NCI-H524 treated with DMSO at 0.1 percent for 48 hours (cell line): Measurements from ENCODE around the gene CALR.
"Not testable (repeated sequence)": the region's sequence is repeated elsewhere in the genome, so short reads cannot be mapped to it uniquely, and the experiment has no call there.

Experiments used
- DNase-seq: peaks from one replicate; lab custom pipeline; 2025; lab: John Stamatoyannopoulos, UW

CALR gene

GRCh38 chr19:12952488-12953137, 14.2 kb downstream of the CALR start:
- DNase-seq = no peak

- peak; percentile 70 for DNase-seq
Observed at GRCh38 chr19:12953138-12953798, 14.9 kb downstream of the CALR start.

DNA sequence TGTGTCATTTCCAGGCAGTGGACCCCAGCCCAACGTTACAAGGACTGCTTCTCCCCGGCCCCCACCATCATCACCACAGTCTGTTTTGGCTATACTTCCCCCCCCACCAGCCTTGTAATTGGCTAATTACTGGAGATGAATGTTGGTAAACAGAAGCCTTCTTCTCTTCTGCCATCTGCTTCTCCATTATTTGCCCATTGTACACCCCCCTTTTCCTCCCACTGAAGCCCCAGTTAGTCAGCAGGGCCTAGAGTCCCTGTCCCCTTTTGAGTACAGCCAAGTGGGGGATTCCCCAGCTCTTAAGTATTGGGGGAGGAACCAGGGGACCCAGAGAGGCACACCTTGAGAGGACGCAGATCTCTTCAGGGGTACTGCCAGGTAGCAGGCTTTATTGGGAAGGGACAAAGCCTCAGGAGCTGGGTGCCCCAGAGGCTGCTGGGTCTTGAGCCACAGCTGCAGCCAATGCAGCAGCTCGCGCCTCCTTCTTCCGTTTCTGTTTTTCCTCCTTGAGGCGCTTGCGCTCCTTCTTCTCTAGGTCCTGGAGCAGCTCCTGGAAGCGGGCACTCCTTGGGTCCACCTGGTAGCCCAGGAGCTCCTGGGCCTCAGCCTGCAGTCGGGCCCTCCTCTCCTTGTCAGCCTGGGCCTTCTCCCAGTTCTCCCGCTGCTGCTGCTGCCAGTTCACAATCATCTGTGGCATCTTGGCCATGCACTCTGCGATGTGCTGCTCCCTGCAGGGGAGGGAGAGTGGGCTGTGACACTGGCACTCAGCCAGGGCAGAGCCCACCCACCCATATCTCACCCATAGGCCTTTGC, 15.6 kb downstream of the CALR start:
- peak; percentile 49 for DNase-seq

GRCh38 chr19:12954612-12954962, 16.2 kb downstream of the CALR start:
- DNase-seq = no peak

- DNase-seq = not testable (repeated sequence)
Observed at GRCh38 chr19:12955575-12955974, 17.2 kb downstream of the CALR start.

- no peak for DNase-seq
Observed at GRCh38 chr19:12955996-12956395, 17.6 kb downstream of the CALR start.

DNA sequence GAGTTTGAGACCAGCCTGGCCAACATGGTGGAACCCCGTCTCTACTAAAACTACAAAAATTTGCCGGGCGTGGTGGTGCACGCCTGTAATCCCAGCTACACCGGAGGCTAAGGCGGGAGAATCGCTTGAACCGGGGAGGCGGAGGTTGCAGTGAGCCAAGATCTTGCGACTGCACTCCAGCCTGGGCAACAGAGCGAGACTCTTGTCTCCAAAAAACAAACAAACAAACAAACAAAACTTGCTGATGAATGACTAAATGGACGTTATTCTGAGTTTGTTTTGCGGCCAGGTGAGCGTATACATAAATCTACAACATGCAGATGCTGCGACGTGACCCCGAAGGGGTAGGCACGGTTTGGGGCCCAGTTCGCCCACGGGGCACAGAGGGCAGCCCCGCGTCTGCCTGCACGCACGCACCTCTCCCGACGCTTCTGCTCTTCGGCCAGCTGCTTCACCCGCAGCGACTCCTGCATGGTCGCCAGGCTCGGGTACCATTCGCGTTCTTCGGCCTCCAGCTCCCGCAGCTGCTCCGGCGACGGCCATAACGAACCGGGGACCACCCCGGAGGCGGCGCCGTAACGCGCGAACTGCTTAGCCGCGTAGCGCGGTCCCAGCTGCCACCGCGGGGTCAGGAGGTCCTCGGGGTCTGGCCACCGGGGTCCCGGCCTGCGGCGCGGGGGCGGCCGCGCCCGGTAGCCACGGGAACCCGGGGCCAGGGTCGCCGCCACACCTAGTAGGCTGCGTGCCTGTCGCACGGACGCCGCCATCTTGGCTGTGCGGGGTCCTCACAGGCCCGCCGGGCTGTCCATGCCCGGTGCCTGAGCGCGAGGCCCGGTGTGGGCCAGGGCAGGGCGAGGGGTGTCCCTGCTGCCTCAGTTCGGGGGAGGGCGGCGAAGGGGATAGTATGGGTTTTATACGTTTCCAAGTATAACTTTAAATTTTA, 18.3 kb downstream of the CALR start, which contains the start of gene GADD45GIP1:
GADD45GIP1 (minus strand) TSS at position 778 of the 943 bp plus-strand sequence; CDS start at position 767, 11 bp downstream.
- DNase-seq = no peak

GRCh38 chr19:12957389-12957952, 19.1 kb downstream of the CALR start:
- not testable (repeated sequence) for DNase-seq

GRCh38 chr19:12959481-12959880, 21.1 kb downstream of the CALR start:
- no peak for DNase-seq

DNA sequence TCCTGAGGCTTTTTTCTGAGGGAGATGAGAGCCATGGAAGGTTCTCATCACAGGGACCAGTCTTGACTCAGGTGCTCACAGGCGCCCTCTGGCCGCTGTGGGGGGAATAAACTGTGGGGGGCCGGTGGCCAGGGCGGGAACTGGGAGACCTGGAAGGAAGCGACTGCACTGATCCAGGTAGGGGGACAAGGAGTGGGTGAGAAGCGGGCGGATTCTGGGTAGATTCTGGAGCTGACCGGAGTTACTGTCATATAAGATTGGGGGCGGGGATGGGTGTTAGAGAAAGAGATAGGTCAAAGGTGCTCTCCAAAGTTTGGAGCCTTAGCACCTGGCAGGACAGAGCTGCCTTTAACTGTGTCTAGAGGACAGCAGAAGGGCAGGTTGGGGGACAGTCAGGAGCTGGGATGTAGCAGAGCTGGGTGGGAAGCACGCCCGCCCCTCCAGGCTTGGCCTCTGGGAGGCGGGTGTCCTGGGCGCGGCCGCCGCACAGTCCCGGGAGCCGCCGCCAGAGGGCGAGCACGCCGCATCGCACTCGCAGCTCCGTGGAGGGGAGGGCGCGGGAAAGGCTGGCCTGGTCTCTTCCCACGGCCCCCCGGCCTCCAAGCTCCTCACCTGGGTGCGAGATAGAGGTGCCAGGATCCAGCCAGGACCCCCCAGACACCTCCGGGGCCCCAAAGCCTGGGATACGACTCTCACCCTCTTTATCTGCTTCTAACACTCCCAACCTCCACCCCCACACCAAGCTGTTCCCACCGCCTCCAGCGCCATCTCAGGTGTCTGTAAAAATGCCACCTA, 26.8 kb downstream of the CALR start:
- peak; percentile 44 for DNase-seq

GRCh38 chr19:12965812-12966135, 27.4 kb downstream of the CALR start:
- DNase-seq = no peak

- no peak for DNase-seq
Observed at GRCh38 chr19:12967907-12968306, 29.5 kb downstream of the CALR start.

DNA sequence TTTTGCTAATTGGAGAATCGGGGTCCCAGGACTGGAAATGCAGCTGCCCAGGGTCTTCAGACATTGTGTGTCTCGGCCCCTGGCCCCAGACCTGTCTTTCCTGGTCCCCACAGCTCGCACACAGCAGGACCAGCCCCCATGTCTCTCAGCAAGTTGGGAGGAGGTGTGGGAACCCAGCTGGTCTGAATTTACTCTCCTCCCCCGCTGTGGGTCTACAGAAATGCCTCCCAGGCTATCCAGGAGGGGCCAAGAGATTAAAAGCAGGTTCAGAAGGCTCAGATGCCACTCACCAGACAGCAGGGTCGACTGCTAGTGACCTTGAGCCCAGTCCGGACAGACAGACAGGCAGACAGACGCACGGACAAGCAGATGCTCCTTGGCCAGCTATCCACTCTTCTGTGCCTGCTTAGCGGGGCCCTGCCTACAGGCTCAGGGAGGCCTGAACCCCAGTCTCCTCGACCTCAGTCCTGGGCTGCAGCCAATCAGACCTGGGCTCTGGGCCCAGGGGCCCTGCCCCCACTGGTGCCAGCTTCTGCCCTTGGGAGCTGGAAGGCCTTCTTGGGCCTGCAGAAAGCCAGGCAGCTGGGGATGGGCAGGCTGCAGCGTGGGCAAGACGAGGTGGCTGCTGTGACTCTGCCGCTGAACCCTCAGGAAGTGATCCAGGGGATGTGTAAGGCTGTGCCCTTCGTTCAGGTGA, 31.0 kb downstream of the CALR start, which contains the start of gene DAND5:
DAND5 (plus strand) TSS at position 285 of the 697 bp plus-strand sequence; CDS start at position 370, 85 bp downstream.
- DNase-seq = peak; percentile 43

- DNase-seq = no peak
Observed at GRCh38 chr19:12970070-12970820, 31.8 kb downstream of the CALR start.

- DNase-seq = no peak
Observed at GRCh38 chr19:12973236-12973635, 34.8 kb downstream of the CALR start.

- DNase-seq = peak; percentile 88
Observed at GRCh38 chr19:12974301-12975220, 36.2 kb downstream of the CALR start.

DNA sequence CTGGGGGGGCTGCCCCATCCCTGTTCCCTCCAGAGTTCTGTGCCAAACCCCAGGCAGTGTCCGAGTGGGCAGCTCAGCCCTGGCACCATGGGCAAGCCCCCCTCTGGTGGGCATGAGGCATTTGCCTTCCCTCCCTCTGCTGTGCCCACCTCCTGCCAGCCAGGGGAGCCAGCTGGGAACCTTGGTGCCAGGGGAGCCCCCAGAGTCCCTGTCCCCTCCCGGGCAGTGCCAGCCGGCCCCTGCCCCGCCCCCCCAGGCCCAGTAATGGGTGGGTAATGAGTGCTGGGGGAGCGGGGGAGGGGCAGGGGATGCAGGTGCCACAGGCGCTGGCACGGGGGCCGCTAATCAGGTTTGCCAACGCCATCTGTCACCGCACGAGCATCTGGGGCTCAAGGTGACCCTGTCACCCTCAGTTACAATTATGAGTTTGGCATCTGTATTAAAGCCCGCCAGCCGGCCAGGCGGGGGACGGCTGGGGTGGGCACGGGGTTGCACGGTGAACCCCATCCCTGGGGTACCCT, 36.9 kb downstream of the CALR start:
- peak; percentile 78 for DNase-seq

DNA sequence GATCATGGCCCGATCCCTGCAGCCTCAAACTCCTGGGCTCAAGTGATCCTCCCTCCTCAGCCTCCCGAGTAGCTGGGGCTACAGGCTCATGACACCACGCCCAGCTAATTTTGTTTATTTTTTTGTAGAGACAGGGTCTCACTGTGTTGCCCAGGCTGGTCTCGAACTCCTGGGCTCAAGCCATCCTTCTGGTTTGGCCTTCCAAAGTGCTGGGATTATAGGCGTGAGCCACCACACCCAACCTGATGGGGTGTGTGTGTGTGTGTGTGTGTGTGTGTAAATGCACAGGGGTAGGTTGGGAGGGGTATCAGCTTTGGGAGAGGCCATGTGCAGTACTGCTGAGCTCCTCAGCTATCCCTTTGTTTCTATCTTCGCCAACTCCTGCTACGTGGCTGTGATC, 37.7 kb downstream of the CALR start:
- not testable (repeated sequence) for DNase-seq
